ENCODE results near the gene XBP1.

- TF ChIP-seq ZBTB33 (IDR thresholded peaks at IDR 0.05) (no peak), YY1 (IDR thresholded peaks at IDR 0.05) (peak; percentile 96), CTCF (IDR thresholded peaks at IDR 0.05; ENCODE audit: low read depth, low read length, missing input control) (no peak), SP1 (IDR thresholded peaks at IDR 0.05) (peak; percentile 60), RAD21 (IDR thresholded peaks at IDR 0.05) (peak in 1 of 2 donors; percentile 24), MAX (IDR thresholded peaks at IDR 0.05) (peak; percentile 24), ATF3 (IDR thresholded peaks at IDR 0.05) (no peak), JUND (IDR thresholded peaks at IDR 0.05) (peak in 1 of 2 donors; percentile 24), GABPA (IDR thresholded peaks at IDR 0.05 in 1 of 2, conservative IDR thresholded peaks at IDR 0.05 in 1 of 2) (no peak), TAF1 (conservative IDR thresholded peaks at IDR 0.05) (peak; percentile 58)
Observed at GRCh38 chr22:28800308-28801041, at the start of gene XBP1.
